K562 (cell line): ENCODE measurements around the gene SAMD9. TPM values are rescaled to one million over a fixed set of nuclear protein-coding genes. Genes with fewer than 3 reads are reported as not detected.

Experiments
- ATAC-seq: fragments of 200-7000 bp; cut with Tn5 transposase; 3 replicates; pipeline ENCODE4 v1.9.1; 2020; ENCODE audit warnings: moderate library complexity
- BruUV-seq: library from RNA; stranded (reverse); fragments of 400-500 nt; replicated peaks from 2 replicates; lab custom pipeline; 2021; lab: Mats Ljungman, UMichigan
- CTCF ChIA-PET: fragments of 300-600 bp; formaldehyde crosslinking; extraction: SDS; loops from one replicate; lab custom pipeline; 2021; ENCODE audit warnings: low intra/inter-chr PET ratio; lab: Yijun Ruan, JAX
- POLR2A ChIA-PET: fragments of 300-600, 350-650 bp; sonication (Branson Sonifier 250); formaldehyde crosslinking; extraction: SDS; loops from one replicate; lab custom pipeline; 2021; ENCODE audit warnings: antibody characterized with exemption, inconsistent platforms; lab: Yijun Ruan, JAX
- DNase-seq, 4 experiments: peaks; one replicate each; pipeline versions ENCODE4 v3.0.0 to v3.0.0-alpha.2; 2011 to 2018; ENCODE audit warnings: low spot score in 3 of 4, mixed read lengths in 3 of 4; ENCODE audit errors: extremely low read depth in 1 of 4
- FAIRE-seq: peaks from 2 replicates; lab custom pipeline; 2011; peaks lifted over from hg19 to GRCh38; lab: Jason Lieb, UNC
- H2AFZ ChIP-seq: 2 replicates; pipeline ENCODE4 v1.6.0; 2011; ENCODE audit warnings: low read depth, low read length, control low read depth, inconsistent platforms
- H3K27ac ChIP-seq: fragments of 200-600 bp; 3 replicates; pipeline ENCODE4 v1.8.0; 2011; ENCODE audit warnings: low read depth, mild to moderate bottlenecking, control low read depth, inconsistent platforms, low read length, moderate library complexity, mixed read lengths; ENCODE audit errors: extremely low read depth
- H3K27me3 ChIP-seq, 2 experiments: fragments of 300-600 bp in 1 of 2; 2 replicates in 1 of 2; 3 replicates in 1 of 2; pipeline versions ENCODE4 v1.6.0 to v1.8.0; 2011; ENCODE audit warnings: inconsistent platforms in 2 of 2, low read length in 2 of 2, mild to moderate bottlenecking in 1 of 2, mixed read lengths in 1 of 2, moderate library complexity in 1 of 2; ENCODE audit not compliant: control insufficient read depth in 2 of 2, insufficient read depth in 2 of 2
- H3K36me3 ChIP-seq: fragments of 300-600 bp; 3 replicates; pipeline ENCODE4 v1.8.0; 2011; ENCODE audit warnings: mild to moderate bottlenecking, low read length, inconsistent platforms; ENCODE audit not compliant: control insufficient read depth, insufficient read depth
- H3K4me1 ChIP-seq, 2 experiments: fragments of 200-600 bp in 1 of 2; replicated peaks in 1 of 2; 2 replicates in 1 of 2; 3 replicates in 1 of 2; pipeline versions ENCODE4 v1.5.1 to v1.8.0; 2011; ENCODE audit warnings: inconsistent platforms in 2 of 2, low read length in 2 of 2, mild to moderate bottlenecking in 1 of 2, mixed read lengths in 1 of 2, moderate library complexity in 1 of 2; ENCODE audit not compliant: control insufficient read depth in 2 of 2, insufficient read depth in 2 of 2
- H3K4me2 ChIP-seq: 2 replicates; pipeline ENCODE4 v1.6.1; 2011; ENCODE audit warnings: low read length, control low read depth, inconsistent platforms, mixed read lengths; ENCODE audit not compliant: insufficient read depth
- H3K4me3 ChIP-seq: fragments of 200-600 bp; sonication (generic), shearing (Covaris generic); 2 replicates; pipeline ENCODE4 v1.5.1; 2016; ENCODE audit warnings: control low read depth, inconsistent platforms
- H3K79me2 ChIP-seq: fragments of 200-600 bp; 3 replicates; pipeline ENCODE4 v1.8.0; 2011; ENCODE audit warnings: low read length, inconsistent platforms; ENCODE audit not compliant: control insufficient read depth, insufficient read depth
- H3K9ac ChIP-seq, 2 experiments: 2 replicates each; pipeline versions ENCODE4 v1.6.0 to v1.6.1; 2011; ENCODE audit warnings: low read depth in 2 of 2, low read length in 2 of 2, control low read depth in 1 of 2, inconsistent platforms in 1 of 2, mild to moderate bottlenecking in 1 of 2, mixed read lengths in 1 of 2; ENCODE audit not compliant: insufficient read depth in 1 of 2
- H3K9me1 ChIP-seq: one replicate; pipeline ENCODE4 v1.6.0; 2011; ENCODE audit warnings: inconsistent platforms, mild to moderate bottlenecking, low read length, moderate library complexity; ENCODE audit not compliant: control insufficient read depth, insufficient read depth
- H3K9me3 ChIP-seq: replicated peaks from 2 replicates; pipeline ENCODE4 v1.5.1; 2011; ENCODE audit warnings: low read depth, low read length, inconsistent platforms; ENCODE audit not compliant: control insufficient read depth, insufficient read depth
- H4K20me1 ChIP-seq: replicated peaks from 2 replicates; pipeline ENCODE4 v1.6.1; 2011; ENCODE audit warnings: low read length, inconsistent platforms, mixed read lengths; ENCODE audit not compliant: control insufficient read depth, insufficient read depth
- ELF4 ChIP-seq: fragments of 450-650 bp; formaldehyde crosslinking; IDR thresholded peaks from 2 replicates; pipeline ENCODE4 v1.4.0; 2022; ENCODE audit warnings: missing genetic modification characterization
- FOSL1 ChIP-seq: fragments of 200-800 bp; sonication (Bioruptor generic); conservative IDR thresholded peaks from 2 replicates; pipeline ENCODE4 v1.6.1; 2016; ENCODE audit warnings: missing genetic modification characterization, missing compliant biosample characterization
- HNRNPL ChIP-seq: fragments of 200-400 bp; formaldehyde crosslinking; IDR thresholded peaks from 2 replicates; pipeline ENCODE4 v1.6.1; 2017; ENCODE audit warnings: low read depth, mild to moderate bottlenecking, low read length
- KDM2B ChIP-seq: fragments of 250-450 bp; sonication (Bioruptor Pico); IDR thresholded peaks from 2 replicates; pipeline ENCODE4 v1.8.0; 2021; ENCODE audit warnings: mild to moderate bottlenecking, moderate library complexity
- MEIS2 ChIP-seq: fragments of 450-650 bp; IDR thresholded peaks from 2 replicates; pipeline ENCODE4 v1.6.1; 2014; ENCODE audit warnings: mild to moderate bottlenecking; ENCODE audit not compliant: partially characterized antibody
- NR2C2 ChIP-seq, 2 experiments: fragments of 200-800 bp in 1 of 2; sonication (Bioruptor generic) in 1 of 2; sonication (generic) in 1 of 2; formaldehyde crosslinking in 1 of 2; IDR thresholded peaks; 2 replicates each; pipeline versions ENCODE4 v1.6.1 to v1.8.0; 2016 to 2022; ENCODE audit warnings: mild to moderate bottlenecking in 1 of 2, missing compliant biosample characterization in 1 of 2, missing genetic modification characterization in 1 of 2, missing genetic modification reagents in 1 of 2
- PBX2 ChIP-seq, 2 experiments: IDR thresholded peaks in 1 of 2; conservative IDR thresholded peaks in 1 of 2; 2 replicates each; pipeline ENCODE4 v1.6.1; 2016; ENCODE audit warnings: low read depth in 2 of 2, mild to moderate bottlenecking in 1 of 2, missing compliant biosample characterization in 1 of 2, missing genetic modification characterization in 1 of 2, moderate library complexity in 1 of 2
- POLR2H ChIP-seq: IDR thresholded peaks from 2 replicates; pipeline ENCODE4 v1.6.1; 2016; ENCODE audit warnings: missing genetic modification characterization, low read depth, mild to moderate bottlenecking, control low read depth, missing compliant biosample characterization, moderate library complexity
- STAG1 ChIP-seq: sonication (generic); formaldehyde crosslinking; IDR thresholded peaks from 2 replicates; pipeline ENCODE4 v1.5.0; 2020; ENCODE audit warnings: missing genetic modification reagents, borderline replicate concordance
- TEAD4 ChIP-seq, 2 experiments: sonication (generic) in 1 of 2; formaldehyde crosslinking in 1 of 2; IDR thresholded peaks; 2 replicates each; pipeline versions ENCODE4 v1.6.1 to v1.8.0; 2012 to 2022; ENCODE audit warnings: borderline replicate concordance in 1 of 2, inconsistent platforms in 1 of 2, low read length in 1 of 2, mild to moderate bottlenecking in 1 of 2, missing genetic modification reagents in 1 of 2
- ZNF124 ChIP-seq: sonication (generic); formaldehyde crosslinking; IDR thresholded peaks from 2 replicates; pipeline ENCODE4 v1.8.1; 2022; ENCODE audit warnings: missing genetic modification reagents
- ZNF212 ChIP-seq: fragments of 450-650 bp; formaldehyde crosslinking; IDR thresholded peaks from 2 replicates; pipeline ENCODE4 v1.4.0; 2020; ENCODE audit warnings: mild to moderate bottlenecking
- ZNF655 ChIP-seq: fragments of 250-450 bp; sonication (Bioruptor Pico); IDR thresholded peaks from 2 replicates; pipeline ENCODE4 v1.5.0; 2021
- WGBS: fragments of 100-300 bp; shearing (Covaris generic); methylation state at CpG from one replicate; pipeline ENCODE4 v1.1.6; 2016; ENCODE audit warnings: low coverage, mixed read lengths; ENCODE audit not compliant: insufficient coverage; ENCODE audit errors: missing lambda C conversion rate; 5-methylcytosine and 5-hydroxymethylcytosine counted together
- in situ Hi-C: fragments of 300-500 bp; cut with MboI; formaldehyde crosslinking; loops from 4 replicates; pipeline ENCODE4 v1.15.0; 2018; ENCODE audit warnings: inconsistent platforms, mixed read lengths
- intact Hi-C: fragments of 100-400 bp; cut with micrococcal nuclease; formaldehyde crosslinking; loops from 2 replicates; pipeline ENCODE4 v1.14.2; 2022
- polyA plus RNA-seq, 8 experiments: library from polyadenylated mRNA; depleted of rRNA in 4 of 8; stranded (reverse) in 5 of 8; unstranded in 3 of 8; fragments of >200 nt; fragmentation: Nextera tagmentation in 2 of 8; fragmentation: Illumina TruSeq in 1 of 8; extraction: Ambion mirVana in 2 of 8; extraction: Trizol in 1 of 8; gene quantifications; 2 replicates each; pipeline versions ENCODE4 v1.2.1 to v1.2.3, GENCODE V29; 2011 to 2014; ENCODE audit warnings: inconsistent platforms in 1 of 8, missing spikeins in 1 of 8
- total RNA-seq, 7 experiments: library from RNA; depleted of rRNA in 6 of 7; stranded (reverse); fragments of >200 nt in 6 of 7; fragmentation: Illumina TruSeq in 2 of 7; extraction: Trizol in 2 of 7; gene quantifications; 2 replicates each; pipeline versions ENCODE4 v1.2.1 to v1.2.3, GENCODE V29; 2011 to 2021; ENCODE audit warnings: low replicate concordance in 1 of 7
- TF ChIP-seq, protein P1 (sequence below): fragments of 450-650 bp; formaldehyde crosslinking; IDR thresholded peaks from 2 replicates; pipeline ENCODE4 v1.4.0; 2022; ENCODE audit warnings: missing genetic modification characterization
- TF ChIP-seq, protein P2 (sequence below): fragments of 450-650 bp; IDR thresholded peaks from 2 replicates; pipeline ENCODE4 v1.6.1; 2016

Gene SAMD9
- total and polyA plus RNA-seq, 9 of the 15 experiments (the other 6 are each of a cell fraction or from before 2014, with no cell fraction given): 1.0 to 4.0 (median 1.9) TPM

DNA sequence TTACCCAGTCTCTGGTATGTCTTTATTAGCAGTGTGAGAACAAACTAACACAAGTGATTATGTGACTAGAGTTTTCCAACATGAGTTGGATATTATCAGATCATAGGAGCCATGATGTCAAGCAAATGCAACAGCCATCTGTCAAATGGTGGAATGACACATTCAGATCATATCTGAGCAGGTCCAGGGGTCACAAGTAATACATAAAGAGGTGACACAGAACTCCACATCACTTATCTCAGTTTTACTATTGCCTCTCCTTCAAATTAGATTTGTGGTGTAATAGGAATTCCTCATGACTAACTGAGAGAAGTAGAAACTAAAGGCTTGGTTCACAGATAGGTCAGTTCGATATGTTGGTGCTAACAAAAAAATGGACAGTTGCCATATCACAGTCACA is 42.6 kb upstream of the SAMD9 start:
- TF ChIP-seq STAG1 (CRISPR knock-in tag) (no peak), NR2C2 (CRISPR knock-in tag; IDR thresholded peaks at IDR 0.05) (no peak), NR2C2 (tag; IDR thresholded peaks at IDR 0.05) (peak; percentile 25; the same call in 1 of the 2 replicates), ZNF655 (no peak), HNRNPL (no peak), PBX2 (CRISPR knock-in tag; IDR thresholded peaks at IDR 0.05; ENCODE audit: low read depth) (no peak), PBX2 (tag; conservative IDR thresholded peaks at IDR 0.05; ENCODE audit: low read depth) (peak; percentile 51), MEIS2 (peak; percentile 77), ELF4 (CRISPR knock-in tag) (no peak), KDM2B (no peak), POLR2H (no peak), TEAD4 (IDR thresholded peaks at IDR 0.05; ENCODE audit: low read length) (peak; percentile 15; the same call in 1 of the 2 replicates), TEAD4 (CRISPR knock-in tag; IDR thresholded peaks at IDR 0.05; ENCODE audit: borderline replicate concordance) (no peak), FOSL1 (peak; percentile 66), ZNF212 (CRISPR knock-in tag) (no peak), ZNF124 (CRISPR knock-in tag) (no peak)
- TF ChIP-seq, protein P1, sequence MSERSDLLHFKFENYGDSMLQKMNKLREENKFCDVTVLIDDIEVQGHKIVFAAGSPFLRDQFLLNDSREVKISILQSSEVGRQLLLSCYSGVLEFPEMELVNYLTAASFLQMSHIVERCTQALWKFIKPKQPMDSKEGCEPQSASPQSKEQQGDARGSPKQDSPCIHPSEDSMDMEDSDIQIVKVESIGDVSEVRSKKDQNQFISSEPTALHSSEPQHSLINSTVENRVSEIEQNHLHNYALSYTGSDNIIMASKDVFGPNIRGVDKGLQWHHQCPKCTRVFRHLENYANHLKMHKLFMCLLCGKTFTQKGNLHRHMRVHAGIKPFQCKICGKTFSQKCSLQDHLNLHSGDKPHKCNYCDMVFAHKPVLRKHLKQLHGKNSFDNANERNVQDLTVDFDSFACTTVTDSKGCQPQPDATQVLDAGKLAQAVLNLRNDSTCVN (CRISPR knock-in tag): no peak
- TF ChIP-seq, protein P2, sequence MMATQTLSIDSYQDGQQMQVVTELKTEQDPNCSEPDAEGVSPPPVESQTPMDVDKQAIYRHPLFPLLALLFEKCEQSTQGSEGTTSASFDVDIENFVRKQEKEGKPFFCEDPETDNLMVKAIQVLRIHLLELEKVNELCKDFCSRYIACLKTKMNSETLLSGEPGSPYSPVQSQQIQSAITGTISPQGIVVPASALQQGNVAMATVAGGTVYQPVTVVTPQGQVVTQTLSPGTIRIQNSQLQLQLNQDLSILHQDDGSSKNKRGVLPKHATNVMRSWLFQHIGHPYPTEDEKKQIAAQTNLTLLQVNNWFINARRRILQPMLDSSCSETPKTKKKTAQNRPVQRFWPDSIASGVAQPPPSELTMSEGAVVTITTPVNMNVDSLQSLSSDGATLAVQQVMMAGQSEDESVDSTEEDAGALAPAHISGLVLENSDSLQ: peak; percentile 41; the same call in 1 of the 2 replicates
- Histone ChIP-seq H3K4me1 (no peaks in the 10 kb centered on the region), H3K9me3 (no peaks in the 10 kb centered on the region), H3K27ac (no peak overlapping the region), H3K79me2 (no peaks in the 10 kb centered on the region), H4K20me1 (no peaks in the 10 kb centered on the region), H3K9me1 (no peaks in the 10 kb centered on the region), H3K9ac (no peak overlapping the region), H3K36me3 (no peaks in the 10 kb centered on the region), H3K4me3 (no peak overlapping the region), H3K27me3 (no peaks in the 10 kb centered on the region), H3K4me2 (no peak overlapping the region), H2AFZ (no peak overlapping the region)
- no peak for DNase-seq
- no peak for ATAC-seq
- no peak for FAIRE-seq
- no TSS peak for BruUV-seq
- POLR2A ChIA-PET: no interaction called here
- CTCF ChIA-PET: no interaction called here
- in situ Hi-C loops (no loop called here), intact Hi-C loops (no loop called here)
- 0% methylated on average over 1 of the region's 1 CpG for WGBS
